A549 (cell line): Measurements from ENCODE around the gene NEK2. TPM values are rescaled to one million over a fixed set of nuclear protein-coding genes. Genes with fewer than 3 reads are reported as not detected.

ENCODE experiments used
- ATAC-seq, 2 experiments: fragments of 200-7000 bp in 1 of 2; fragments of >200 bp in 1 of 2; cut with Nextera tagmentation in 1 of 2; cut with Tn5 transposase in 1 of 2; 3 replicates each; pipeline versions ENCODE4 v1.8.0 to v1.9.1; 2018 to 2020; ENCODE audit warnings: mild to moderate bottlenecking in 1 of 2, moderate library complexity in 1 of 2
- CTCF ChIA-PET: fragments of 300-600 bp; sonication (Branson Sonifier 250); formaldehyde crosslinking; extraction: SDS; loops from one replicate; lab custom pipeline; 2021; ENCODE audit warnings: antibody characterized with exemption, inconsistent platforms; lab: Yijun Ruan, JAX
- POLR2A ChIA-PET: fragments of 350-600 bp; formaldehyde crosslinking; extraction: SDS; loops from one replicate; lab custom pipeline; 2021; ENCODE audit warnings: antibody characterized with exemption, inconsistent platforms; lab: Yijun Ruan, JAX
- DNase-seq, 2 experiments: peaks; one replicate each; pipeline versions ENCODE4 v3.0.0 to v3.0.0-alpha.2; 2011 to 2016; ENCODE audit warnings: low read depth in 1 of 2, low spot score in 1 of 2
- FAIRE-seq: peaks from 2 replicates; lab custom pipeline; 2011; peaks lifted over from hg19 to GRCh38; lab: Jason Lieb, UNC
- H3K27ac ChIP-seq, 2 experiments: fragments of >200 bp; sonication (Bioruptor Twin); formaldehyde crosslinking; 3 replicates each; pipeline ENCODE4 v1.5.1; 2016 to 2017
- H3K4me1 ChIP-seq: fragments of >200 bp; sonication (Bioruptor Twin); formaldehyde crosslinking; 3 replicates; pipeline ENCODE4 v1.6.1; 2016
- H3K4me2 ChIP-seq: fragments of >200 bp; sonication (Bioruptor Twin); formaldehyde crosslinking; 3 replicates; pipeline ENCODE4 v1.6.1; 2016
- H3K4me3 ChIP-seq: fragments of >200 bp; sonication (Bioruptor Twin); formaldehyde crosslinking; 3 replicates; pipeline ENCODE4 v1.5.1; 2016
- H3K9me3 ChIP-seq: fragments of >200 bp; sonication (Bioruptor Twin); formaldehyde crosslinking; 3 replicates; pipeline ENCODE4 v1.6.1; 2016
- CBX2 ChIP-seq: fragments of 200-600 bp; sonication (generic); IDR thresholded peaks from 2 replicates; pipeline ENCODE4 v1.6.1; 2016; ENCODE audit warnings: low read depth, mild to moderate bottlenecking, borderline replicate concordance
- CHD2 ChIP-seq: fragments of 150-350 bp; IDR thresholded peaks from 2 replicates; pipeline ENCODE4 v1.6.1; 2014; ENCODE audit warnings: low read length; ENCODE audit not compliant: partially characterized antibody
- CHD4 ChIP-seq: fragments of 200-600 bp; sonication (generic); IDR thresholded peaks from 2 replicates; pipeline ENCODE4 v1.6.1; 2016; ENCODE audit warnings: antibody characterized with exemption, mild to moderate bottlenecking, borderline replicate concordance
- CTCF ChIP-seq: fragments of >200 bp; sonication (Bioruptor Twin); formaldehyde crosslinking; IDR thresholded peaks from 3 replicates; pipeline ENCODE4 v1.5.1; 2016
- FOXS1 ChIP-seq: fragments of 250-450 bp; sonication (Bioruptor Pico); IDR thresholded peaks from 2 replicates; pipeline ENCODE4 v1.5.0; 2020; ENCODE audit warnings: mild to moderate bottlenecking, moderate library complexity
- GATA3 ChIP-seq: IDR thresholded peaks from 2 replicates; pipeline ENCODE4 v1.6.1; 2012; ENCODE audit warnings: borderline replicate concordance
- HDAC2 ChIP-seq: fragments of 200-600 bp; sonication (generic); IDR thresholded peaks from 2 replicates; pipeline ENCODE4 v1.6.1; 2016
- HEYL ChIP-seq: fragments of 250-450 bp; sonication (Bioruptor Pico); IDR thresholded peaks from 2 replicates; pipeline ENCODE4 v1.8.0; 2021; ENCODE audit warnings: mild to moderate bottlenecking, moderate library complexity
- HMGXB4 ChIP-seq: fragments of 250-450 bp; sonication (Bioruptor Pico); IDR thresholded peaks from 2 replicates; pipeline ENCODE4 v1.5.0; 2021; ENCODE audit warnings: mild to moderate bottlenecking, moderate library complexity, borderline replicate concordance
- HOXA7 ChIP-seq: fragments of 250-450 bp; sonication (Bioruptor Pico); IDR thresholded peaks from 2 replicates; pipeline ENCODE4 v1.5.0; 2020; ENCODE audit warnings: mild to moderate bottlenecking, moderate library complexity
- HOXB5 ChIP-seq: fragments of 250-450 bp; sonication (Bioruptor Pico); IDR thresholded peaks from 2 replicates; pipeline ENCODE4 v1.5.0; 2020; ENCODE audit warnings: mild to moderate bottlenecking, moderate library complexity
- JUNB ChIP-seq: fragments of >200 bp; sonication (Bioruptor Twin); formaldehyde crosslinking; IDR thresholded peaks from 2 replicates; pipeline ENCODE4 v1.6.1; 2016
- NFE2L2 ChIP-seq: fragments of 150-350 bp; conservative IDR thresholded peaks from 2 replicates; pipeline ENCODE4 v1.6.1; 2014; ENCODE audit warnings: low read length
- PHF8 ChIP-seq: fragments of 200-600 bp; sonication (generic); IDR thresholded peaks from 2 replicates; pipeline ENCODE4 v1.6.1; 2016; ENCODE audit warnings: low read depth, mild to moderate bottlenecking, antibody characterized with exemption, moderate library complexity, borderline replicate concordance
- POLR2AphosphoS2 ChIP-seq: conservative IDR thresholded peaks from 2 replicates; pipeline ENCODE4 v1.6.1; 2012; ENCODE audit warnings: low read length, improper control_type of control experiment, inconsistent platforms
- RAD21 ChIP-seq, 2 experiments: fragments of >200 bp in 1 of 2; sonication (Bioruptor Twin) in 1 of 2; formaldehyde crosslinking in 1 of 2; IDR thresholded peaks in 1 of 2; conservative IDR thresholded peaks in 1 of 2; 2 replicates in 1 of 2; 3 replicates in 1 of 2; pipeline ENCODE4 v1.6.1; 2012 to 2018; ENCODE audit warnings: inconsistent platforms in 1 of 2
- RCOR1 ChIP-seq: fragments of 150-350 bp; IDR thresholded peaks from 2 replicates; pipeline ENCODE4 v1.6.1; 2014; ENCODE audit warnings: antibody characterized with exemption, low read length, low read depth
- SMC3 ChIP-seq: fragments of >200 bp; sonication (Bioruptor Twin); formaldehyde crosslinking; IDR thresholded peaks from 3 replicates; pipeline ENCODE4 v1.6.1; 2018; ENCODE audit warnings: inconsistent platforms
- TFCP2L1 ChIP-seq: fragments of 250-450 bp; sonication (Bioruptor Pico); IDR thresholded peaks from 2 replicates; pipeline ENCODE4 v1.5.0; 2021; ENCODE audit warnings: mild to moderate bottlenecking
- ZC3H11A ChIP-seq: fragments of 450-650 bp; IDR thresholded peaks from 2 replicates; pipeline ENCODE4 v1.6.1; 2014; ENCODE audit warnings: antibody characterized with exemption, mild to moderate bottlenecking
- ZFP36 ChIP-seq: fragments of 450-650 bp; IDR thresholded peaks from 2 replicates; pipeline ENCODE4 v1.6.1; 2014; ENCODE audit warnings: borderline replicate concordance; ENCODE audit not compliant: partially characterized antibody
- ZNF302 ChIP-seq: fragments of 250-450 bp; sonication (Bioruptor Pico); IDR thresholded peaks from 2 replicates; pipeline ENCODE4 v1.9.0; 2021; ENCODE audit warnings: inconsistent platforms, mild to moderate bottlenecking, moderate library complexity
- ZSCAN20 ChIP-seq: fragments of 250-450 bp; sonication (Bioruptor Pico); IDR thresholded peaks from 2 replicates; pipeline ENCODE4 v1.8.0; 2022; ENCODE audit warnings: mild to moderate bottlenecking, moderate library complexity
- WGBS: methylation state at CpG from one replicate; pipeline ENCODE4 v1.1.6; 2017; ENCODE audit errors: missing lambda C conversion rate; 5-methylcytosine and 5-hydroxymethylcytosine counted together
- polyA plus RNA-seq, 4 experiments: library from polyadenylated mRNA; depleted of rRNA in 3 of 4; stranded (reverse); fragments of >200 nt; fragmentation: RNase III in 1 of 4; extraction: RNeasy Plus Mini Kit Qiagen cat#74134 plus additional on column Dnase treatment in 1 of 4; gene quantifications; 2 replicates in 3 of 4; 3 replicates in 1 of 4; pipeline ENCODE4 v1.2.3, GENCODE V29; 2011 to 2017
- TF ChIP-seq, protein P1 (sequence below): fragments of >200 bp; sonication (Bioruptor Twin); formaldehyde crosslinking; IDR thresholded peaks from 2 replicates; pipeline ENCODE4 v1.6.1; 2016
- TF ChIP-seq, protein P2 (sequence below): IDR thresholded peaks from 2 replicates; pipeline ENCODE4 v1.6.1; 2012; ENCODE audit warnings: low read depth, borderline replicate concordance
- TF ChIP-seq, protein P3 (sequence below): fragments of 250-450 bp; sonication (Bioruptor Pico); IDR thresholded peaks from 2 replicates; pipeline ENCODE4 v1.5.0; 2020; ENCODE audit warnings: low read depth, mild to moderate bottlenecking, moderate library complexity

Gene NEK2
- polyA plus RNA-seq, 2 of the 4 experiments (the other 2 are of a cell fraction): 42.0 to 65.3 TPM

GRCh38 chr1:211677659-211678058 is 2.2 kb upstream of the NEK2 start:
- no peak overlapping the region for H3K27ac ChIP-seq
- H3K4me3 ChIP-seq: no peak overlapping the region
- no peak for FAIRE-seq
- DNase-seq: no peak
- H3K9me3 ChIP-seq: no peaks in the 10 kb centered on the region
- WGBS: 61% methylated on average over 6 of the region's 6 CpGs
- CTCF ChIA-PET: interaction anchor here (1.1 to 9.8 kb wide), 5 partner anchors 21 to 385 kb away, joined by 3 to 122 read pairs (median 4); partner anchors contain the start of genes DTL and INTS7
- TF ChIP-seq HDAC2: no peak
- no peak for TF ChIP-seq ZC3H11A
- TF ChIP-seq SMC3: no peak
- no peak for TF ChIP-seq CBX2
- no peak for TF ChIP-seq PHF8
- no peak for TF ChIP-seq POLR2AphosphoS2
- TF ChIP-seq NFE2L2: no peak
- TF ChIP-seq, all 56 proteins: peak for 0
- ATAC-seq: no peak
- Histone ChIP-seq H3K4me1 (peaks cover 24% of the 10 kb centered on the region), H3K4me2 (no peak overlapping the region)
- POLR2A ChIA-PET: no interaction called here

DNA sequence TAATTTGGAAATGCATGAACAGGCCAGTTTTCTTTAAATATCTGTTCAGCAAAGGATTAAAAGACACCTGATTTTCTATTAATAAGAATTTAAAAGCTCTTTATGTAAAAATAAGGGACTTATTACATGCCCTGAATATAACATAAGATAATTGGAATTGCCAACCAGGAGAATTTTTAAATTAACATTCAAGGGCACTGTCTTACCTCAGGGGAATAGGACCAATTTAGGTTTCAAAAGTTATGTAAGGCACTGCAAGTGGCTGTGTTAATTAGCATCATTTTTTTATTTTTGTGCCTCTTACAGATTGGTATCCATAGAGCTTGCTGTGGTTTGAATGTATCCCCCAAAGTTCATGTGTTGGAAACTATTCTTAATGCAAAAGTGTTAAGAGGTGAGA is 1.3 kb upstream of the NEK2 start:
- Histone ChIP-seq H3K4me1 (peaks cover 24% of the 10 kb centered on the region), H3K4me3 (no peak overlapping the region), H3K9me3 (no peaks in the 10 kb centered on the region), H3K27ac (no peak overlapping the region), H3K4me2 (no peak overlapping the region; the same call in 2 of the 3 replicates)
- FAIRE-seq: no peak
- ATAC-seq: no peak
- TF ChIP-seq HEYL (CRISPR knock-in tag) (no peak), HOXA7 (CRISPR knock-in tag) (no peak), RCOR1 (no peak), CHD4 (no peak), PHF8 (no peak)
- TF ChIP-seq, protein P1, sequence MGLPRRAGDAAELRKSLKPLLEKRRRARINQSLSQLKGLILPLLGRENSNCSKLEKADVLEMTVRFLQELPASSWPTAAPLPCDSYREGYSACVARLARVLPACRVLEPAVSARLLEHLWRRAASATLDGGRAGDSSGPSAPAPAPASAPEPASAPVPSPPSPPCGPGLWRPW: no peak
- CTCF ChIA-PET: interaction anchor here (0.6 to 9.8 kb wide), 8 partner anchors 9 to 779 kb away, joined by 3 to 122 read pairs (median 3); partner anchors contain the start of genes DTL and INTS7
- POLR2A ChIA-PET: interaction anchor here (1.6 kb wide), 1 partner anchor 98 kb away, joined by 4 read pairs; the partner anchor contains the start of gene SLC30A1
- DNase-seq: no peak

DNA sequence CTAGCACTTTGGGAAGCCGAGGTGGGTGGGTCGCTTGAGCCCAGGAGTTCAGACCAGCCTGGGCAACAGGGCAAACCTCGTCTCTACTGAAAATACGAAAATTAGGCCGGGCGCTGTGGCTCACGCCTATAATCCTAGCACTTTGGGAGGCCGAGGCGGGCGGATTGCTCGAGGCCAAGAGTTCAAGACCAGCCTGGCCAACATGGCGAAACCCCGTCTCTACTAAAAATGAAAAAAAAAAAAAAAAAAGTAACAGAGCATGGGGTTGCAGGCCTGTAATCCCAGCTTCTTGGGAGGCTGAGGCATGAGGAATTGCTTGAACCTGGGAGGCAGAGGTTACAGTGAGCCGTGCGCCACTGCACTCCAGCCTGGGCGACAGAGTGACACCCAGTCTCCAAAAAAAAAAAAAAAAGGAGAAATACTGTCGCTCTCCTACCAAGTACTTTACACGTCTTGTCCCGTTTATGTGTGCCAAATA is 724 bp upstream of the NEK2 start:
- H3K4me1 ChIP-seq: peaks cover 22% of the 10 kb centered on the region
- H3K4me2 ChIP-seq: peak overlapping the region; percentile 96
- peak overlapping the region; percentile 78 to 84; a peak in 5 of 6 replicates for H3K27ac ChIP-seq
- DNase-seq (no peak), ATAC-seq (no peak), FAIRE-seq (no peak)
- TF ChIP-seq, protein P1: no peak
- TF ChIP-seq RAD21 (conservative IDR thresholded peaks at IDR 0.05 in 1 of 2, IDR thresholded peaks at IDR 0.05 in 1 of 2): no peak
- TF ChIP-seq CTCF: no peak
- no peak for TF ChIP-seq HMGXB4 (CRISPR knock-in tag)
- no peak for TF ChIP-seq GATA3
- no peak for TF ChIP-seq HEYL (CRISPR knock-in tag)
- no peak for TF ChIP-seq HOXB5 (CRISPR knock-in tag)
- TF ChIP-seq, protein P2, sequence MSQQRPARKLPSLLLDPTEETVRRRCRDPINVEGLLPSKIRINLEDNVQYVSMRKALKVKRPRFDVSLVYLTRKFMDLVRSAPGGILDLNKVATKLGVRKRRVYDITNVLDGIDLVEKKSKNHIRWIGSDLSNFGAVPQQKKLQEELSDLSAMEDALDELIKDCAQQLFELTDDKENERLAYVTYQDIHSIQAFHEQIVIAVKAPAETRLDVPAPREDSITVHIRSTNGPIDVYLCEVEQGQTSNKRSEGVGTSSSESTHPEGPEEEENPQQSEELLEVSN: no peak
- TF ChIP-seq CHD2: no peak
- TF ChIP-seq ZSCAN20: no peak
- no peak for TF ChIP-seq FOXS1
- no peak for TF ChIP-seq ZFP36
- TF ChIP-seq, protein P3, sequence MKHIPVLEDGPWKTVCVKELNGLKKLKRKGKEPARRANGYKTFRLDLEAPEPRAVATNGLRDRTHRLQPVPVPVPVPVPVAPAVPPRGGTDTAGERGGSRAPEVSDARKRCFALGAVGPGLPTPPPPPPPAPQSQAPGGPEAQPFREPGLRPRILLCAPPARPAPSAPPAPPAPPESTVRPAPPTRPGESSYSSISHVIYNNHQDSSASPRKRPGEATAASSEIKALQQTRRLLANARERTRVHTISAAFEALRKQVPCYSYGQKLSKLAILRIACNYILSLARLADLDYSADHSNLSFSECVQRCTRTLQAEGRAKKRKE (CRISPR knock-in tag): no peak
- no peak for TF ChIP-seq ZNF302 (CRISPR knock-in tag)
- no peak for TF ChIP-seq TFCP2L1 (CRISPR knock-in tag)
- no peak for TF ChIP-seq JUNB
- TF ChIP-seq NFE2L2: no peak
- ChIA-PET POLR2A (interaction anchor here (1.6 kb wide), 1 partner anchor 97 kb away, joined by 4 read pairs; the partner anchor contains the start of gene SLC30A1), CTCF (interaction anchor here (0.7 to 9.8 kb wide), 7 partner anchors 9 to 780 kb away, joined by 3 to 122 read pairs (median 4); partner anchors contain the start of genes DTL and INTS7)
- 30% methylated on average over 19 of the region's 19 CpGs for WGBS
- H3K4me3 ChIP-seq: peak overlapping the region; percentile 92
- no peaks in the 10 kb centered on the region for H3K9me3 ChIP-seq
